Esophagus mucosa (tissue), 1 donor: ENCODE data around the gene KCNK2. TPM values are rescaled to one million over a fixed set of nuclear protein-coding genes. Genes with fewer than 3 reads are reported as not detected.

Experiments
- ATAC-seq: fragments of 200-7000 bp; cut with Tn5 transposase; one replicate; pipeline ENCODE4 v1.9.1; 2020
- total RNA-seq: library from RNA; stranded (reverse); gene quantifications from one replicate; pipeline ENCODE4 v1.2.4, GENCODE V29; 2023
- donor health status: DM: yes; HTN: yes; CAD: no.

KCNK2 gene
- total RNA-seq, 1 donor from 2014 or later = 0.08 TPM

- ATAC-seq = no peak
Measured at GRCh38 chr1:215260711-215261110, 178.2 kb downstream of the KCNK2 start.

- ATAC-seq = no peak
Measured at GRCh38 chr1:215262106-215262505, 179.6 kb downstream of the KCNK2 start.

GRCh38 chr1:215263636-215264035, 181.1 kb downstream of the KCNK2 start:
- ATAC-seq = no peak

- no peak for ATAC-seq
Measured at GRCh38 chr1:215264649-215265048, 182.1 kb downstream of the KCNK2 start.

- ATAC-seq = no peak
Measured at GRCh38 chr1:215267495-215267894, 185.0 kb downstream of the KCNK2 start.

- ATAC-seq = no peak
Measured at GRCh38 chr1:215269955-215270354, 187.4 kb downstream of the KCNK2 start.

- no peak for ATAC-seq
Measured at GRCh38 chr1:215273838-215274516, 191.4 kb downstream of the KCNK2 start.

GRCh38 chr1:215276582-215276981, 194.0 kb downstream of the KCNK2 start:
- ATAC-seq = no peak

GRCh38 chr1:215277532-215277931, 195.0 kb downstream of the KCNK2 start:
- ATAC-seq = no peak

- ATAC-seq = no peak
Measured at GRCh38 chr1:215279682-215280081, 197.1 kb downstream of the KCNK2 start.

GRCh38 chr1:215282557-215282956, 200.0 kb downstream of the KCNK2 start:
- ATAC-seq = no peak

GRCh38 chr1:215285013-215285800, 202.7 kb downstream of the KCNK2 start:
- no peak for ATAC-seq
